ENCODE data around the gene LEF1. TPM values are rescaled to one million over a fixed set of nuclear protein-coding genes. Genes with fewer than 3 reads are reported as not detected.

Gene LEF1
- total RNA-seq, 1 donor from 2014 or later: 1.7 TPM

DNA sequence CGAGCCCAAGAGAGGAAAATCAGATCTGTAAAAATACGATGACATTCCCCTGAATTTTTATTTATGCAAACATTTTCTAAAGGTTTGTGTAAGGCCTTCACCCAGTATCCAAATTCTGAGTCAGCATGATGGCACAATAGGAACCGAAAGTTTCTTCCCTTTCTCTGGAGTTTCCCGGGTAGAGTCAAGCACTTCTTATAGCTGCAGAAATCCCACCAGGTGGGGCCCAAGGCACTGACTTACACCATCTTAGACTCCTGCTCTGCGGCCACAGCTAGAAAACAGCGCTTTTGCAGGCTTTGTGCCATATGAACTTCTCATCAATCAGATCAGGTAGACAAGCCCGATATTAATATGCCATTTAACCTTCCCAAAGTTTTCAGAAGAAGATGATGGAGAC is 13.4 kb downstream of the LEF1 start:
- peaks cover 6% of the 10 kb centered on the region for H3K4me1 Mint-ChIP-seq (ENCODE audit: unreplicated experiment)
- no peak for DNase-seq (ENCODE audit: extremely low spot score, unreplicated experiment)
- no peak overlapping the region for H3K27ac Mint-ChIP-seq (ENCODE audit: unreplicated experiment)
- H3K4me3 Mint-ChIP-seq (ENCODE audit: unreplicated experiment): no peak overlapping the region
- TF ChIP-seq CTCF (IDR thresholded peaks at IDR 0.05): peak; percentile 34
- H3K36me3 Mint-ChIP-seq (ENCODE audit: unreplicated experiment): no peaks in the 10 kb centered on the region
- peaks cover 21% of the 10 kb centered on the region for H3K27me3 Mint-ChIP-seq (ENCODE audit: unreplicated experiment)
- no peaks in the 10 kb centered on the region for H3K9me3 Mint-ChIP-seq (ENCODE audit: unreplicated experiment)

DNA sequence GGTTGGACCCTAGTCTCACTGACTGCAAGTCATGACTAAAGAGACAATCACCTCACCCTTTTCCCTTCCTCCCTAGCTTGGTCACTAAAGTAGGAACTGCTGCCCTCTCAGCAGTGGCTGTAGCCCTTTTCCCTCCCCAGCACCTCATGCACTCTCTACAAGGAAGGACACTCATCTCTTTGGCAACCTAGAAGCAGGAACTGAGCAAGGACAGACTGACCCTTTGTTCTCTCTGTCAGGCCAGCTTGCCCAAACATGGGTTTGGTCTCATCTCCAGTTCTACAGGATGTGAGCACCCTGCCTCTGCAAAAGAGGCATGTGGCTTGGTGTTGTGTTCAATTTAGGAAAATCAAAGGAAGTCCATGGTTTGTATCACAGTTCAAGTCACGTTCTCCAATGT is 15.8 kb downstream of the LEF1 start:
- Mint-ChIP-seq H3K4me1 (ENCODE audit: unreplicated experiment) (peaks cover 9% of the 10 kb centered on the region), H3K27me3 (ENCODE audit: unreplicated experiment) (peaks cover 8% of the 10 kb centered on the region), H3K9me3 (ENCODE audit: unreplicated experiment) (no peaks in the 10 kb centered on the region), H3K27ac (ENCODE audit: unreplicated experiment) (no peak overlapping the region), H3K4me3 (ENCODE audit: unreplicated experiment) (no peak overlapping the region), H3K36me3 (ENCODE audit: unreplicated experiment) (no peaks in the 10 kb centered on the region)
- TF ChIP-seq CTCF (IDR thresholded peaks at IDR 0.05): no peak
- DNase-seq (ENCODE audit: extremely low spot score, unreplicated experiment): no peak

DNA sequence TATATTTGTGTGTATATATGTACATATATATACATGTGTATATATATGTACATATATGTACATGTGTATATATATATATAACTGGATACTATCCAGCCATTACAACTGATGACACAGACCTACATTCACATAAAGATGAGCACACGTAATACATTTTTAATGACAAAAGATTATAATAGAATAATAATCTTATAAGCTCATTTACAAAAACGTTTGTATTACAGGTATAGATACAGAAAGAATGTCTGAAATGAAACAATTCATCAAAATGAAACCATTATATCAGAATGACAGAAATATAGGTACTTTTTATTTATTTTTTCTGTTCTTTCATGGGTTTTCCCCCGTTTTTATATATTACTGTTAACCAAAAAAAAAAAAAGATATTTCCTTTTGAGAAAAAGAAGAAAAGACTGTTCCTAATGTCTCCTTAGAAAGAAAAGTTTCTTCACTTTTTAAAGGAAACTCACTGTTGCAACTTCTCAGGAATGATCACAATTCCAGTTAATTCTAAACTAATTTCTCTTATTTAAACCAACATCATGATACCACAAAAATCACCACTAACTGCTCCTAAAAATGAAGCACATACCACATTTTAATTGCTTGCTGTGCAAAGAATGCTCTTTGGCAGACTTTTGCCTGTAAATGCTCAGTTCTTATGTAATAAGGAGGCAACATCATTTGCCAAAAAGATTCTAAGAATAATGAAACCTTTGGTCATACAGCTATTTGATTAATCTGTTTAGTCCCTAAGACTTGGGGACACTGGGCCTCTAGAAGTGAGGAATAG is 18.9 kb downstream of the LEF1 start:
- no peak overlapping the region for H3K27ac Mint-ChIP-seq (ENCODE audit: unreplicated experiment)
- H3K9me3 Mint-ChIP-seq (ENCODE audit: unreplicated experiment): no peaks in the 10 kb centered on the region
- no peaks in the 10 kb centered on the region for H3K36me3 Mint-ChIP-seq (ENCODE audit: unreplicated experiment)
- TF ChIP-seq CTCF (IDR thresholded peaks at IDR 0.05): no peak
- H3K4me1 Mint-ChIP-seq (ENCODE audit: unreplicated experiment): peaks cover 3% of the 10 kb centered on the region
- no peak overlapping the region for H3K4me3 Mint-ChIP-seq (ENCODE audit: unreplicated experiment)
- peaks cover 2% of the 10 kb centered on the region for H3K27me3 Mint-ChIP-seq (ENCODE audit: unreplicated experiment)
- DNase-seq (ENCODE audit: extremely low spot score, unreplicated experiment): no peak

GRCh38 chr4:108148316-108148715 is 20.4 kb downstream of the LEF1 start:
- no peak for TF ChIP-seq CTCF (IDR thresholded peaks at IDR 0.05)
- Mint-ChIP-seq H3K27me3 (ENCODE audit: unreplicated experiment) (peaks cover 6% of the 10 kb centered on the region), H3K4me3 (ENCODE audit: unreplicated experiment) (no peak overlapping the region), H3K9me3 (ENCODE audit: unreplicated experiment) (no peaks in the 10 kb centered on the region), H3K4me1 (ENCODE audit: unreplicated experiment) (peaks cover 5% of the 10 kb centered on the region), H3K27ac (ENCODE audit: unreplicated experiment) (no peak overlapping the region), H3K36me3 (ENCODE audit: unreplicated experiment) (no peaks in the 10 kb centered on the region)
- DNase-seq (ENCODE audit: extremely low spot score, unreplicated experiment): no peak

GRCh38 chr4:108146819-108147218 is 21.9 kb downstream of the LEF1 start:
- H3K27ac Mint-ChIP-seq (ENCODE audit: unreplicated experiment): no peak overlapping the region
- no peak overlapping the region for H3K4me3 Mint-ChIP-seq (ENCODE audit: unreplicated experiment)
- TF ChIP-seq CTCF (IDR thresholded peaks at IDR 0.05): no peak
- peaks cover 6% of the 10 kb centered on the region for H3K27me3 Mint-ChIP-seq (ENCODE audit: unreplicated experiment)
- H3K36me3 Mint-ChIP-seq (ENCODE audit: unreplicated experiment): no peaks in the 10 kb centered on the region
- no peaks in the 10 kb centered on the region for H3K9me3 Mint-ChIP-seq (ENCODE audit: unreplicated experiment)
- H3K4me1 Mint-ChIP-seq (ENCODE audit: unreplicated experiment): peaks cover 5% of the 10 kb centered on the region
- no peak for DNase-seq (ENCODE audit: extremely low spot score, unreplicated experiment)
